Peyer's patch (tissue), 4 donors: ENCODE results near the gene MTM1.

Experiments used
- CTCF ChIP-seq, 6 experiments: fragments of 450-650 bp in 4 of 6; fragments of 200-600 bp in 2 of 6; sonication (generic) in 1 of 6; IDR thresholded peaks; one replicate each; pipeline ENCODE4 v1.5.1; 2017 to 2019; ENCODE audit warnings: antibody characterized with exemption in 6 of 6, mild to moderate bottlenecking in 3 of 6, moderate library complexity in 1 of 6
- POLR2A ChIP-seq, 2 donors: fragments of 450-650 bp; IDR thresholded peaks; one replicate each; pipeline ENCODE4 v1.5.1; 2017; ENCODE audit warnings: antibody characterized with exemption in 2 of 2, mild to moderate bottlenecking in 2 of 2, moderate library complexity in 2 of 2

- TF ChIP-seq POLR2A (IDR thresholded peaks at IDR 0.05) (no peak), CTCF (IDR thresholded peaks at IDR 0.05) (no peak)
These were observed 30.6 kb upstream of the MTM1 start for GRCh38 chrX:150537851-150538250.
